Measurements from ENCODE around the gene H1-8. TPM values are rescaled to one million over a fixed set of nuclear protein-coding genes. Genes with fewer than 3 reads are reported as not detected.

Gene H1-8
- total RNA-seq, 4 donors from 2014 or later = not detected

GRCh38 chr3:129590215-129590614, 47.2 kb downstream of the H1-8 start:
- DNase-seq (ENCODE audit: low spot score) (no peak), ATAC-seq (ENCODE audit: low FRiP score) (no peak)
- TF ChIP-seq CTCF (IDR thresholded peaks at IDR 0.05) = no peak

- ATAC-seq (ENCODE audit: low FRiP score) (no peak), DNase-seq (ENCODE audit: low spot score) (no peak)
- TF ChIP-seq CTCF (IDR thresholded peaks at IDR 0.05) = no peak
Measured at GRCh38 chr3:129591932-129592331, 49.0 kb downstream of the H1-8 start.

- no peak for TF ChIP-seq CTCF (IDR thresholded peaks at IDR 0.05)
- ATAC-seq (ENCODE audit: low FRiP score) (peak; percentile 29), DNase-seq (ENCODE audit: low spot score) (no peak)
Measured at GRCh38 chr3:129592381-129593131, 49.6 kb downstream of the H1-8 start.

GRCh38 chr3:129593230-129593594, 50.2 kb downstream of the H1-8 start:
- TF ChIP-seq CTCF (IDR thresholded peaks at IDR 0.05) = no peak
- no peak for DNase-seq (ENCODE audit: low spot score)
- ATAC-seq (ENCODE audit: low FRiP score) = no peak

- TF ChIP-seq CTCF (IDR thresholded peaks at IDR 0.05) = no peak
- DNase-seq (ENCODE audit: low spot score) = no peak
- ATAC-seq (ENCODE audit: low FRiP score) = no peak
Measured at GRCh38 chr3:129593595-129594339, 50.8 kb downstream of the H1-8 start.

- DNase-seq (ENCODE audit: low spot score) (no peak), ATAC-seq (ENCODE audit: low FRiP score) (no peak)
- TF ChIP-seq CTCF (IDR thresholded peaks at IDR 0.05) = no peak
Measured at GRCh38 chr3:129594409-129594808, 51.4 kb downstream of the H1-8 start.

Measured in omental fat pad (tissue), 4 donors.